Jurkat, Clone E6-1 (cell line): ENCODE results near the gene PGK1. TPM values are rescaled to one million over a fixed set of nuclear protein-coding genes. Genes with fewer than 3 reads are reported as not detected.
A peak's percentile ranks its signal among the peaks of the same experiment; 100 is the strongest.
"Not testable (repeated sequence)": the region's sequence is repeated elsewhere in the genome, so short reads cannot be mapped to it uniquely, and the experiment has no call there.

Source experiments
- DNase-seq: peaks from one replicate; pipeline ENCODE4 v3.0.0-alpha.2; 2011; ENCODE audit warnings: low read depth, low spot score
- H3K4me3 ChIP-seq: 2 replicates; pipeline ENCODE4 v1.5.1; 2011; ENCODE audit warnings: mild to moderate bottlenecking, low read length, control low read depth, moderate library complexity
- polyA plus RNA-seq: library from polyadenylated mRNA; unstranded; fragments of >200 nt; gene quantifications from one replicate; pipeline ENCODE4 v1.2.1, GENCODE V29; 2012; ENCODE audit warnings: missing spikeins; ENCODE audit not compliant: insufficient read length, insufficient read depth

PGK1 gene
- polyA plus RNA-seq, result 1,042 TPM

DNA sequence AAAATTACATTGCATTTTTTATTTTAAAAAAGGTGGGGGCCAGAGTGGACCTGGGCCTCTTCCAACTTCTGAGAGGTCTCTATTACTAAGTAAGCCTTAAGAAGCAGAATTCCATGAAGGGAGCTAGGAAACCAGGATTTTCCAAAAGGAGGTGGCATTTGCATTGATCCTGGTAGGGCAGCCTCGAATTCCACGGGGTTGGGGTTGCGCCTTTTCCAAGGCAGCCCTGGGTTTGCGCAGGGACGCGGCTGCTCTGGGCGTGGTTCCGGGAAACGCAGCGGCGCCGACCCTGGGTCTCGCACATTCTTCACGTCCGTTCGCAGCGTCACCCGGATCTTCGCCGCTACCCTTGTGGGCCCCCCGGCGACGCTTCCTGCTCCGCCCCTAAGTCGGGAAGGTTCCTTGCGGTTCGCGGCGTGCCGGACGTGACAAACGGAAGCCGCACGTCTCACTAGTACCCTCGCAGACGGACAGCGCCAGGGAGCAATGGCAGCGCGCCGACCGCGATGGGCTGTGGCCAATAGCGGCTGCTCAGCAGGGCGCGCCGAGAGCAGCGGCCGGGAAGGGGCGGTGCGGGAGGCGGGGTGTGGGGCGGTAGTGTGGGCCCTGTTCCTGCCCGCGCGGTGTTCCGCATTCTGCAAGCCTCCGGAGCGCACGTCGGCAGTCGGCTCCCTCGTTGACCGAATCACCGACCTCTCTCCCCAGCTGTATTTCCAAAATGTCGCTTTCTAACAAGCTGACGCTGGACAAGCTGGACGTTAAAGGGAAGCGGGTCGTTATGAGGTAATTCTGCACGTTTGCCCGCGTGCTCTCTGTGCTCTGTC lies at the start of gene PGK1:
Gene PGK1, plus strand, starts transcription at position 626 of the 824 bp plus-strand sequence. Its CDS starts 93 bp downstream, at position 719.
- H3K4me3 ChIP-seq, result peak within 1 kb of the TSS; percentile 91
- peak; percentile 94 for DNase-seq

DNA sequence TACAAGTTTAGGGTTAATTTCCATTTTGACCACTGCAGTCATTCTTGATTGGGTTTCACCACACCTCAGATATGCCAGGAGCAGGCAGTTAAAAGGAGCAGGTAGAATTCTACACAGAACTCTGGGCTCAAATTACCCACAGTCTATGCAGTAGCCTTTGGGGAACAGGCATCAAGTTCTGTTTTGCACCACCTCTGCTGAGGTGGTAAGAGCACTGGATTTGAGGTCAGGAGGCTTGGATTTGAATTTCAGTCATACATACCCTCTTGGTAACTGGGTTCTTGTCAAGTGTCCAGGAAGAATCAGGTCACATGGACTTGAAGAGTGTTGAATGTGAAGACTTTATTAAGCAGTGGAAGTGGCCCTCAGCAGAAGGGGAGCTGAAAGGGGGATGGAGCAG lies 40.4 kb upstream of the PGK1 start:
- no peak for DNase-seq
- no peak overlapping the region for H3K4me3 ChIP-seq

DNA sequence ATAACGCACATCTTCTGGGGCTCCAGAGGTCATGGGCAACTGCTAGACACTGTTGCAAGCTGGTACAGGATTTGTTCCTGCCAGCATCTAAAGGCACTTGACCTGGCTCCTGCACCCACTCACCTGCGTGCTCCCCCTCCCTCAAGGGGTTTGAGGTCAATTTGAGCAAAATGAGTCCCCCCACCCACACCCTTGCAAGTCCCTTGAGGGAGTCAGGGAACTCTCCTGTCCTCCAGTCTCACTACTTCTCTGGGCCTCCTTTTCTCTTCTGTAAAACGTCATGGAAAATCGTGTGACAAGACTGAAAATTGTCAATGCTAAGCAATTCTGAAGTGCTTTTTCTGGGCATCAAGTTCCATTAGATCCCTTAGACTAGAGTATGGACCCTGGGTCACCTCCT lies 39.9 kb upstream of the PGK1 start:
- no peak overlapping the region for H3K4me3 ChIP-seq
- no peak for DNase-seq

DNA sequence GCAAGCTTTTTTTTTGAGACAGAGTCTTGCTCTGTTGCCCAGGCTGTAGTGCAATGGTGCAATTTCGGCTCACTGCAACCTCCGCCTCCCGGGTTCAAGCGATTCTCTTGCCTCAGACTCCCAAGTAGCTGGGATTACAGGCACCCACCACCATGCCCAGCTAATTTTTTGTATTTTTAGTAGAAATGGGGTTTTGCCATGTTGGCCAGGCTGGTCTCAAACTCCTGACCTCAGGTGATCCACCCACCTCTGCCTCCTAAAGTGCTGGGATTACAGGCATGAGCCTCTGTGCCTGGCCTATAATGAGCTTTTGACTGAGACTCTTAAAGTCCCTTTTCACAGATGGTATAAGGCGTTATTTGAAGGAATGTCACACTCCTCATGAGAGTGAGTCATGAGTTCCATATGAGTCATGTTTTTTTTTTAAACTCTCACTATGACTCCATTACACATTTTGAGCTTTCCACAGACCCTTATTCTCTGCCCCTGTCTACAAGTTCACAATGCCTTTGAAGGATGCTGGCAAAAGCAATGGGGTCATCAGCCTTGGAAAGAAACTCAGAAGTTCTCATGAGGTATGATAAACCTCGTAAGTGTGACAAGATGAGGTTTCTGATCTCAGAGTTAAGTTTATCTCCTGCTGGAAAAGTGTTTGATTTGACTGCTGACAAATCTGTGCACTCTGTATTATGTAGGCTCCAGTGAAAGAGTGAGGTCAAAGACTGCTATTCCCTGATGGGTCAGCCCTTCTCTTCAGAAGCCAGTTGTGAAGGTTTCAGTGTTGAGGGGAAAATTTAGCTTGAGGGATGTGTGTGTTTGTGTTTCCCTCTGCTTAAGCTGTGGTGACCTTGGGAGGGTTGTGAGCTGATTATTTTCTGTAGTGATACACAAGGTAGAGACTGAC lies 39.1 kb upstream of the PGK1 start:
- H3K4me3 ChIP-seq, DNase-seq: not testable (repeated sequence)

DNA sequence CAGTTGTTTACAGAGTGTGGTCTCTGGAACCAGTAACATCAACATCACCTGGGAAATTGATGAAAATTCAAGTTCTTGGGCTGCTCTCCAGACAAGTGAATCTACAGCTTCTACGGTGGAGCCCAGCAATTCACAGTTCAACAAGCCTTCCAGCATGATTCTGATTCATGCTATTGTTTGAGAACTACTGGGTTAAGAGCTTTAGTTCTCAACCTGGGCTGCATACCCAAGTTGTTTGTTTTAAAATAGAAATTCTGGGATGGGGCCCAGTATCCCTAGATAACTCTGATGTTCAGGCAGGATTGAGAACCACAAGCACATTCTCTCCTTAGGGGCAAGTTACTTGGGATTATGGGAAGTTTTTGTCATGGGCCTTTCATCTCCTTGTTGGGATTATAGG lies 37.9 kb upstream of the PGK1 start:
- no peak overlapping the region for H3K4me3 ChIP-seq
- DNase-seq, result no peak

DNA sequence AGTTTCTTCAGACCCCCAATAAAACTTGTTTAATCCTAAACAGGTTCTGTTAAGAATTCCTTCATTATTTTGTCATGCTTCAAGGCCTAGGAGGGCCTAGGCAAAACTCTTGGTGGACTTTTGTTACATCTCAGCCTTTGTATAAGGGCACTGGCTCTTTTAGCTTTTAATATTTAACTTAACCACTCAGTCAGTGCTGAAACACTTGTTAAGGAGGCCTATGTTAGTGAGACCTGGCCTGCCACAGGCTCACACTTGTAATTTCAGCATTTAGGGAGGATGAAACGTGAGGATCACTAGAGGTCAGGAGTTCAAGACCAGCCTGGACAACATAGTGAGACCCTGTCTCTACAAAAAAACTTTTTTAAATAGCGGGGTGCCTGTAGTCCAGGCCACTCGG lies 32.7 kb upstream of the PGK1 start:
- no peak overlapping the region for H3K4me3 ChIP-seq
- no peak for DNase-seq

DNA sequence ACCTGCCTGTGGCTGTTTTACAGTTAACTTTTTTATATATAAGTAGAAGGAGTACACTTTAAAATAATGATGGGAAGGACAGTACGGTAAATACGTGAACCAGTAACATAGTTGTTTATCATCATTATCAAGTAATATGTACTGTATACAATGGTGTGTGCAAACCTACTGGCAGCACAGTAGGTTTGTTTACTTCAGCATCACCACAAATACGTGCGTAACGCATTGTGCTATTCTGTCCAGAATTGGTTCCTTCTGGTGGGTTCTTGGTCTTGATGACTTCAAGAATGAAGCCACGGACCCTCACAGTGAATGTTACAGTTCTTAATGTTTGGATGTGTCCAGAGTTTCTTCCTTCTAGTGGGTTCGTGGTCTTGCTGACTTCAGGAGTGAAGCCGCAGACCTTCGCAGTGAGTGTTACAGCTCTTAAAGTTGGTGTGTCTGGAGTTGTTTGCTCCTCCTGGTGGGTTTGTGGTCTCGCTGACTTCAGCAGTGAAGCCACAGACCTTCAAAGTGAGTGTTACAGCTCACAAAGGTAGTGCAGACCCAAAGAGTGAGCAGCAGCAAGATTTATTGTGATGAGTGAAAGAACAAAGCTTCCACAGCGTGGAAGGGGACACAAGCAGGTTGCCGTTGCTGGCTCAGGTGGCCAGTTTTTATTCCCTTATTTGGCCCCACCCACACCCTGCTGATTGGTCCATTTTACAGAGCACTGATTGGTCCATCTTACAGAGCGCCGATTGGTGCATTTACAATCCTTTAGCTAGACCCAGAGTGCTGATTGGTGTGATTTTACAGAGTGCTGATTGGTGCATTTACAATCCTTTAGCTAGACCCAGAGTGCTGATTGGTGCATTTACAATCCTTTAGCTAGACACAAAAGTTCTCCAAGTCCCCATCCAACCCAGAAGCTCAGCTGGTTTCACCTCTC lies 30.6 kb upstream of the PGK1 start:
- H3K4me3 ChIP-seq, result not testable (repeated sequence)
- peak; percentile 63 for DNase-seq

DNA sequence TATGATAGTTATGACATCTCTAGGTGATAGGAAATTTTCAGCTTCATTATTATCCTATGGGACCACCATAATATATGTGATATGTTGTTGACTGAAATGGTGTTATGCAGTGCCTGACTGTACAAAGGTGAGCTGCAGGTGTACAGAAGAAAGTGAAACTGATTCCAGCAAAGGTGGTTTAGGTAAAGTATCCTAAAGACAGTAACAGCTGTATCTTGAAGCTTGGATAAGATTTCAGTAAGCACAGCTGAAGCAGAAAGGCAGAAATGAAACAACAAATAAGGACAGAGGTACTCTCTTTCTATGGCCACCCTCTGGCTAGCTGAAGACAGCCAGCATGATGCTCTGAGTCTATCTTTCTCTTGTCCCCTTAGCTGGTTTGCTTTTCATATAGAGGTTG lies 30.0 kb upstream of the PGK1 start:
- DNase-seq, result no peak
- no peak overlapping the region for H3K4me3 ChIP-seq

DNA sequence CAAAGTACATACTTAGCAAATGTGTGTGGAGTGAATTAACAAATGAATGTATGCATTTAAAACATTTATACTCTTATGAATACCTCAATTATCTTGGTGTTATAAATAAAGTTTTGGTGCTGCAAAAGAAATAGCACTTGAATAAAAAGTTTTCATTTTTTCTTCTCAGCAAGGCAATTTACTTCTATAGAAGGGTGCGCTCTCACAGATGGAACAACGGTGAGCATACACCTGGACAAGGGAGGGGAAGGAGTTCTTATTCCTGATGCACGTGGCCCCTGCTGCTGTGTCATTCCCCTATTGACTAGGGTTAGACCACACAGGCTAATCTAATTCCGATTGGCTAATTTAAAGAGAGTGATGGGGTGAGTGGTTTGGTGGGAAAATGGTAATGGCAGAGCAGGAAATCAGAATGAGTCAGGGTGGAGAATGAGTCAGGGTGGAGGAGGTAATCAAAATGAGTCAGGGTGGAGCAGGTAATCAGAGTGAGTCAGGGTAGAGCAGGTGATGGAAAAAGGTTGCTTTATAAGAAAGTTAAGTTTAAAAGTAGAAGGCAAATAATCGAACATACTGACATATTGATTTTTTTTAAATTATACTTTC lies 28.2 kb upstream of the PGK1 start:
- H3K4me3 ChIP-seq, result no peak overlapping the region
- no peak for DNase-seq

DNA sequence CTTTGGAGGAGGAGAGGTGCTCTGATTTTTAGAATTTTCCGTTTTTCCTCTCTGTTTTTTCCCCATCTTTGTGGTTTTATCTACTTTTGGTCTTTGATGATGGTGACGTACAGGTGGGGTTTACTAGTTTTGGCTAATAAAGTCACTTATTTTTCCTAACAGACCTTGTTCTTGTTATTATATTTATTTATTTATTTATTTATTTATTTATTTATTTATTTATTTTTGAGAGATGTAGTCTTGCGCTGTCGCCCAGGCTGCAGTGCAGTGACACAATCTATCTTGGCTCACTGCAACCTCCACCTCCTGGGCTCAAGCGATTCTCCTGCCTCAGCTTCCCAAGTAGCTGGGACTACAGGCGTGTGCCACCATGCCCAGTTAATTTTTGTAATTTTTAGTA lies 22.6 kb upstream of the PGK1 start:
- not testable (repeated sequence) for DNase-seq, H3K4me3 ChIP-seq

DNA sequence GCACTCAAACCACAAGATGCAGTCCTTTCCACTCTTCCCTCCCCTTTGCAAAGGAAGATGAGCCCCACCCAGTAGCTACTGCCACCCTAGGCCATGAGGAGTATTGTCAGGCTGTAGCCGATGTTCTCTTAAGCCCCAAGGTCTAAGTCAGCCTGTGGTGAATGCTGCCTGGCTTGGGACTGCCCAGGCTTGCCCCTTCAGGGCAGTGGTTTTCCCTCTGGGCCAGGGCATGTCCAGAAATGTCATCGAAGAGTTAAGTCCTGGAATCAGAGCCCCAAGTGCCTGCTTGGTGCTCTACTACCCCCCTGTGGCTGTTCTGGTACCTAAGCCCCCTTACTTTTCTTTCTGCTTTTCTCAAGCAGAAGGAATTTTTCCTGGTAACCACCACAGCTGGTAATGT lies 11.8 kb upstream of the PGK1 start:
- no peak for DNase-seq
- H3K4me3 ChIP-seq, result no peak overlapping the region

DNA sequence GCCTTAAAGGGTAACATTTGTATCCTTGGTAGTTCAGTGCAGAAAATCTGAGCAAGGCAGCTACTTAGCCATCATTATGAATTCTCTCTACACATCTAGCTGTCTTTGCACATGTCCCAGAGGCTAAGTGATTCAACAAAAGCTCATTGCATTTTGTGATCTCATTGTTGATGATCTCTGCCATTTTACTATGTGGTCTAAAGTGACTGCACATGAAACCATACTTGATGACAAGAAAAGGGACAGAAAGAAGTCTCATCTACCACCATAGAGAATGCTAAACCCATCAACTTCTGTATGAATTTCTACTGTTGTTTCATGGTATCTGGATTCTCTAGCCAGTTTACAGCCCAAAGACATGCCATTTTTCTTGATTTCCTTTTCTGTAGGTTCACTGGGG lies 5.9 kb upstream of the PGK1 start:
- no peak for DNase-seq
- H3K4me3 ChIP-seq, result no peak overlapping the region

DNA sequence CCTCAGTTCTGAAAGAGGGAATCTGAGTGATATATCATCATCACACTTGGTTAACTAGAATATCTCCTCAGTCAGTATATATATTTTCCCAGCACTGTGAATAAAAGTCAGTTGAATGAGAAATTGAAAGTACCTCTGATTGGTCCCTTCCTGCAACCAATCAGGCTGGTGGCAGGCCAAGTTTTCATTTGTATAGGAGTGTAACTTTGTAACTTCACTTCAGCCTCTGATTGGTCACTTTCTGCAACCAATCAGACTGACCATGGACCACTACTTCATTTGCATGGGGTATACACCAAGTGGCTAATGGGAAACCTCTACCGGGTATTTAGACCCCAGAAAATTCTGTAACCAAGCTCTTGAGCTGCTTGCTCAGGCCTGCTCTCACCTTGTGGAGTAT lies 2.0 kb upstream of the PGK1 start:
- no peak overlapping the region for H3K4me3 ChIP-seq
- no peak for DNase-seq

DNA sequence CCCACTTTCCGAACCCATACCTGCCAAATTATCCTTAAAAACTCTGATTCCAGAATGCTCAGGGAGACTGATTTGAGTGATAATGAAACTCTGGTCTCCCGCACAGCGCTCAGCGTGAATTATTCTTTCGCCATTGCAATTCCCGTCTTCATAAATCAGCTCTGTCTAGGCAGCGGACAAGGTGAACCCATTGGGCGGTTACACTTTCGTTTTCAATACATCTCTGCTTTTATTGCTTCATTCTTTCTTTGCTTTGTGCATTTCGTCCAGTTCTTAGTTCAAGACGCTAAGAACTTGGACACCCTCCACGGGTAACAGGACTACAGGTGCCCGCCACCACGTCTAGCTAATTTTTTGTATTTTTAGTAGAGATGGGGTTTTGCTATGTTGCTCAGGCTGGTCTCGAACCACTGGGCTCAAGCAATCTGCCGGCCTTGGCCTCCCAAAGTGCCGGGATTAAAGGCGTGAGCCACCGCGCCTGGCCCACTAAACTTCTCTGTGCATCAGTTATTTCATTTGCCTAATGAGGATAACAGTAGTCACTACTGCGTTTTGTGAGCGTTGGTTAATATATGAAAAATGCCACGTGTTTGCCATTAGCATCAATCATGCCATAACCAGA lies 936 bp upstream of the PGK1 start:
- DNase-seq, result no peak
- no peak overlapping the region for H3K4me3 ChIP-seq

DNA sequence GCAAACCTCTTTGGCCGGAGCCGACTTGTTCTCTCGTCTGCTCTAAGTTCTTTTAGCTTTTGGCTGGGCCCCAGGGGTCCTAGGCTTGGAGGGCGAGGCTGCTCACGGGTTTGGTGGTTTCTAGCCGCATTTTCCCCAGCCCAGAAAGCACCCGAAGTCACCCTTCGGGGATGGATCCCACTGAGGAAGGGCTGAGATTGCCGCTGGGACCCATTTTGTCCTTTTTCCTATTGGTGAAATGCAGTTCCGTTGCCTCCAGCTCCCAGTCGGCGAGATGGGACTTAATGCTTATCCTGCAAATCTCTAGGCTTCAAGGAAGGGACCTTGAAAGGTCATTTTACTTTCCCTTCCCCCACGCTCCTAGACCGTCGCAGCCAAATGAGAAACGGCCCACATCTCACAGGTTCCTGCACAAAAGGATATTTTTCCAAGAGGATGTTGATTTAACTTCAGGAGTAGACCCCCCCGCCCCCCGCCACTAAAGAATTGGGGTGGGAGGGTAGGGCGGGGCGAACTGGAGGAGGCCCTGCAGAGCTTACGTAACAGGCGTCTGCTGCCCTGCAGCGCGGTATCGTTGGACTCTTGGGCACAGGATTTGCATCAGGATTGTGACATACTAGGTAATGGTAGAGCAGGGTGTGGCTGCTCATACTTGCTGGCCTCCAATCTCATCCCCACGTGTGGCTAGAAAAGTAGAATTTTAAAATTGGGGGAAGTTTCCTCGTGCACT lies 564 bp downstream of the PGK1 start:
- no peak for DNase-seq
- peak overlapping the region; percentile 91 for H3K4me3 ChIP-seq

DNA sequence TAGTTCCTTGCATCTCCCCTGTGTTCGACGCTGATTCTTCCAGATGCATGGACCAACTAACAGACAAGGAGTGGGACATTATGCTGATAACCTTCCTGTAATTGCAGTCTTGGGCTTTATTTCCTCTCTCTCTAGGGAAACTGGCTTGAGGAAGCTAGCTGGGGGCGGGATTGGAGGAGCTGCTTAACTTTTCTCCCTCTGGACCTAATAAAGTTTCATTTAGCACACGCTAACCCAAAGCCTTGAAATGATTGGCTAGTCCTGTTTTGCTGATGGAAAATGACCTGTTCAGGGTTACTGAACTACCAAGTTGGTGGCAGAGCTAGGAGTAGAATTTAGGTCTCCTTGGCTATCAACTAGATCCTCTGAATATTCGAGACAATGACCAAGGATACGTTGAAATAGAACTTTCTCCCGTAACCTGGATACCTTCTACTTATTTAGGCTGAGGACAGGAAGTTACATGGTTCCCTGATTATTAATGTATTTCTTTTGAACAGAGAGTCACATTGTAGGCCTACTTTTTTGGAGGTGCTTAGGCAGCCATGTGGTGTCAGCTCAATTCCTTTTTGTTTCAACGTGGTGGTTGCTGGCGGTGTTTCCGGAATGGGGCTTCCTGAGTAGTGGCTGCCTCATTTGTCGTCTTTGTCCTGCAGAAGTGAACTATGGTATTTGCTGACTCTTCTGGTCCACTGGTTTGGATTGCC lies 2.0 kb downstream of the PGK1 start:
- peak; percentile 42 for DNase-seq
- H3K4me3 ChIP-seq, result peak overlapping the region; percentile 91

DNA sequence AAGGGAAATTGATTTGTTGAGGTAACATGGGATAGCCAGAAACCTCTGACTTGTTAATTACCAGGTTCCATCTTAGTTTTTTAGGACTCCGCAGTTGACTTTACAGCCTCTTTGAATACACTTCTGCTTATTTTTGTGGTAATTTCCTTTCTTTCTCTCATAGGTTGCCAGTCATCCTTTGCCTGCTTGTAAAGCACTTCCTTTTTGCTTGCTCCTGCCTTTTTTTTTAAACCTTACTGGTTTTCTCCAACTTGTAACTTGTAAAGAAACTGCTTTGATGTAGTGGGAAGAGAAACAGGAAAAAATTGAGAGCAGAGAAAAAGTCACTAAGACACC lies 2.6 kb downstream of the PGK1 start:
- DNase-seq, result no peak
- peak overlapping the region; percentile 91 for H3K4me3 ChIP-seq
